ENCODE results near the gene C4orf50.

The C4orf50 gene

DNA sequence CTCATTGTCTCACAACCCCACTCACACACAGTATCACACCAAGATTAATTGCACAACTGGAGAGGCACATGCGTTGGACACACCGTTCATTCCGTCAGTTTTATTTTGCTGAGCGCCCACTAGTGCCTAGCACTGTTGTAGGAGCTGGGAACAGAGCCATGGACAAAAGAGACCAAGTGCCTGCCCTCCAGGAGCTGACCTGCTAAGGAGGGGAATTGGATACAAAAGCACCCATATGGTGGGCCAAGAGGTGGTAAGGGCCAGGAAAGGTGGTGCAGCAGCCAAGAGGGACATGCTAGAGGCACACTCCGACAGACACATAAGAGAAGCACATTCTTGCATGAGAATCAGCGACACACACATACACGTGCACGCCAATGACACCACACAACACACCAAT, 124.6 kb downstream of the C4orf50 start:
- Histone ChIP-seq H3K9me3 (ENCODE audit: control insufficient read depth, low read length) (no peaks in the 10 kb centered on the region), H3K4me1 (ENCODE audit: control insufficient read depth, insufficient read depth, low read length) (no peaks in the 10 kb centered on the region), H3K27me3 (ENCODE audit: control insufficient read depth, insufficient read depth, low read length) (peaks cover 60% of the 10 kb centered on the region), H3K9ac (ENCODE audit: low read length) (no peak overlapping the region), H3K4me3 (ENCODE audit: low read length) (no peak overlapping the region), H3K36me3 (ENCODE audit: control insufficient read depth, insufficient read depth, low read length) (no peaks in the 10 kb centered on the region)

DNA sequence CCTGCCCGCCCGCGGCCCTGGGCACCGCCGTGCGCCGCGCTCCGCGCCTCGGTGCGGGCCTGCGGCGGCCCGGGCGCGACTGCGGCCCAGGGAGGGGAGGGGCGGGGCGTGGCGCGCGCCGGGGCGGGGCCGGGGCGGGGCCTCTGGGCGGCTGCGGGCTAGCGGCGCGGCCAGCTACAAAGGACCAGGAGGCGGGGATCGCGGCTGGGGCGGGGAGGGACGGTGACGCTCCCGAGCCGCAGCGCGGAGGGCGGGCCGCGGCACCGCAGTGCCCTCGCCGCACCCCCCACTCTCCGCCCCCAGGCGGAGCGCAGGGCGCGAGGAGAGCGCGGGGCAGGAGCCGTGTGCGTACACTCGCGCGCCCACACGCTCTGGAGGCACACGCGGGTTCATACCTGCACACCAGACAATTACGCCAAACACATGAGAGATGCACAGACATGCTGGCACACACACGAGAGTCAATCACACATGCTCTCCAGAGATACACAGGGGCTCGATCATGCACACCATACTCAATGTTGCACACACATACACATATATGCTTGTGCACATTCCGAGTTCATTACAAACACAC, 125.1 kb downstream of the C4orf50 start, which contains the start of gene CRMP1:
Gene CRMP1, minus strand, starts transcription at position 83 of the 577 bp plus-strand sequence. CDS start 117 bp downstream, outside the sequence.
- H3K9me3 ChIP-seq (ENCODE audit: control insufficient read depth, low read length) = no peaks in the 10 kb centered on the region
- no peak within 1 kb of the TSS for H3K4me3 ChIP-seq (ENCODE audit: low read length)
- H3K9ac ChIP-seq (ENCODE audit: low read length) = no peak within 1 kb of the TSS
- no peaks in the 10 kb centered on the region for H3K4me1 ChIP-seq (ENCODE audit: control insufficient read depth, insufficient read depth, low read length)
- H3K27me3 ChIP-seq (ENCODE audit: control insufficient read depth, insufficient read depth, low read length) = peaks cover 62% of the 10 kb centered on the region
- H3K36me3 ChIP-seq (ENCODE audit: control insufficient read depth, insufficient read depth, low read length) = no peaks in the 10 kb centered on the region

GRCh38 chr4:5892323-5893003, 125.8 kb downstream of the C4orf50 start:
- Histone ChIP-seq H3K4me3 (ENCODE audit: low read length) (no peak overlapping the region), H3K9me3 (ENCODE audit: control insufficient read depth, low read length) (no peaks in the 10 kb centered on the region), H3K27me3 (ENCODE audit: control insufficient read depth, insufficient read depth, low read length) (peaks cover 68% of the 10 kb centered on the region), H3K9ac (ENCODE audit: low read length) (no peak overlapping the region), H3K36me3 (ENCODE audit: control insufficient read depth, insufficient read depth, low read length) (no peaks in the 10 kb centered on the region), H3K4me1 (ENCODE audit: control insufficient read depth, insufficient read depth, low read length) (no peaks in the 10 kb centered on the region)

DNA sequence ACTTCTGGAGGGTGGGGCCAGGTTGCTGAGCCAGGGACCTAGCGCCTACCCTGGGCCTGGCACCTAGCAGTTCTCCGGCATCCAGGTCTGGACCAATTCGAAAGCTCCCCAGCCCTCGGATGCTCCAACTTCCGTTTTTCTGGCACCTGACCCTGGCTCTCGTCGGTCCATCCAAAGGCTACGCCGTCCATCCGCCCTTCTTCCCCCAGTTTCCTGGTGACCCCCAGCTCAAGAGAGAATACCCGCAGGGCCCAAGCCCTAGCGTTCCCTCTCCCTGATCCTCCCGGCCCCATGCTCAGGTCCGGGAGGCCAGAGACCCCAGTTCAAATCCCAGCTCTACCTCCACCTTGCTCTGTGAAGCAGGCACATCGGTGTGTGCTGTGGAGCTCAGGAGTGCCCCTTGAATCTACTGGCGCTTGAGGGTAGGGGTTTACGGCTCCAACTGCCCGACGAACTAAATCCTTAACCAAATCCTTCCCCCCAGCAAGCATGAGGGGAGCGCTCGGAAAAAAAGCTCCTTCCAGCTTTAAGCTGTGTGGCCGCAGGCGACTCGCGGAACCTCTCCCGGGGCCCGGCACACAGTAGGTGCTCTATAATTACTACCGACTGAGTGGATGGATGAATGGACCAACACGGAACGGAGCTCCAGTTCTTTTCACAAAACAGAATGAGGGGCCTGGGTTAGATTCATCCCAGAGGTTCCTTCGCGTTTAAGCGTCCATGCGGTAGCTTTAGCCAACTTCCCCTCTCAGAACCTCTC, 126.5 kb downstream of the C4orf50 start:
- H3K4me3 ChIP-seq (ENCODE audit: low read length) = no peak overlapping the region
- H3K4me1 ChIP-seq (ENCODE audit: control insufficient read depth, insufficient read depth, low read length) = no peaks in the 10 kb centered on the region
- H3K9me3 ChIP-seq (ENCODE audit: control insufficient read depth, low read length) = no peaks in the 10 kb centered on the region
- H3K9ac ChIP-seq (ENCODE audit: low read length) = no peak overlapping the region
- H3K36me3 ChIP-seq (ENCODE audit: control insufficient read depth, insufficient read depth, low read length) = no peaks in the 10 kb centered on the region
- H3K27me3 ChIP-seq (ENCODE audit: control insufficient read depth, insufficient read depth, low read length) = peaks cover 76% of the 10 kb centered on the region

DNA sequence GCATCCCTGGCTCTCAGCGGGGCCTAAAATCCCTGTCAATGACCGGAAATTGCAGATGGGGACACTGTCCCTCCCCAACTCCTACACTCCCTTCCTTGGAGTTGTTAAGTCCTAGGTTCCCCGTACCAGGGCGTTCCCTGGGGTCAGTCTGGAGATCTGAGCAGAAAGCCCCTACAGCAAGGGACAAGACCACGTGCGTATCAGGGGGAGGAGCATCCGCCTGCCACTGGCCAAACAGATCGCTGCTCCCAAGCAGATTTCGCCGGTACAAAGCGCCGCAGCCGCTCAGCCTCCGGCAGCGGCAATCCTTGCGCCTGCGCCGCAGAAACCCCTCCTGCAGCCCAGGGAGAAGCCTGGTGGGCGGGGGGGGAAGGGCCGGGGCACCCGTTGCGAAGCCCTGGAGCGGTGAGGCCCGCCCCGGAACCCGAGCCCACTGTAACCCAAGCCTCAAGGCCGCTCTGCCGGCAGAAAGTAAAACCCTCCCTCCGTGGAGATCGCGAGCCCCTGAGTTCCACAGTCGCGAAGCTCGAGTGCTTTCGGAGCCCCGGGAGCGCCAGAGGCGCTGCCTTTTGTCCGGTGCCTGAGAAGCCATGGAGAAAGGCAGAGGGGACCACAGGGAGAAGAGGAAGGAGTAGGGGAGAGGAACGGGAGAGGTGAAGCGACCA, 128.0 kb downstream of the C4orf50 start:
- H3K27me3 ChIP-seq (ENCODE audit: control insufficient read depth, insufficient read depth, low read length) = peaks cover 75% of the 10 kb centered on the region
- no peak overlapping the region for H3K4me3 ChIP-seq (ENCODE audit: low read length)
- H3K9ac ChIP-seq (ENCODE audit: low read length) = no peak overlapping the region
- no peaks in the 10 kb centered on the region for H3K4me1 ChIP-seq (ENCODE audit: control insufficient read depth, insufficient read depth, low read length)
- H3K9me3 ChIP-seq (ENCODE audit: control insufficient read depth, low read length) = no peaks in the 10 kb centered on the region
- H3K36me3 ChIP-seq (ENCODE audit: control insufficient read depth, insufficient read depth, low read length) = no peaks in the 10 kb centered on the region

DNA sequence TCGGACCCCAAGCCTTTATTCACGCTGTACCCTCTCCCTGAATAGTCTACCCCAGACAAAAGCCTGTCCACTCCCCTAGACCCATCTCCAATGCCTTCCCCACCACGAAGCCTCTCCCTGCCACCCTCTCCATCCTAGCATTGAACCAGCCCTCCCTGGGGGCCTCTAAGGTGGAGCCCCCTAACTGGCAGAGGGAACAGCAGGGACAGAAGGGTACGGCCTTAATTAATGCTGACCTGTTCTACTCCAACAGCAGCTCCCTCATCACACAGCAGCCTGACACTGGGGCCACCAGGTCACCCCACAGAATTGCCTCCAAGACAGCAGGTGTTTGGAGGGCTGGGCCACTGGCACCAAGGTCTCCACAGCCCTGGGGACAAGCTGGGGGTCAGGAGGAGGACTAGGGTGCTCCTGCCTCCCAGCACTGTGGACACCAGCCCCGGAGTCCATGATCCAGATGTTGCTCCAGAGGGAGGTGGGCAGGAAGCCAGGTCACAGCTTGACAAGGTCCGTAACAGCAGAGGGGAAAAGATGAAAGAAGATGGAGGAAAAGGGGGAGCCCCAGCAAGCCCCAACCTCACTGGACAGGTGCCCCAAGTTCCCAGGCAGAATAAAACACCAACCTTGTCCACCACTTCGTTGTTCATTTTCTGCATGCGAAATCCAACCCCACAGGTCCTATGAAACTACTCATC, 129.1 kb downstream of the C4orf50 start:
- peaks cover 70% of the 10 kb centered on the region for H3K27me3 ChIP-seq (ENCODE audit: control insufficient read depth, insufficient read depth, low read length)
- H3K9me3 ChIP-seq (ENCODE audit: control insufficient read depth, low read length) = no peaks in the 10 kb centered on the region
- H3K36me3 ChIP-seq (ENCODE audit: control insufficient read depth, insufficient read depth, low read length) = no peaks in the 10 kb centered on the region
- peak overlapping the region; percentile 28 for H3K9ac ChIP-seq (ENCODE audit: low read length)
- H3K4me1 ChIP-seq (ENCODE audit: control insufficient read depth, insufficient read depth, low read length) = no peaks in the 10 kb centered on the region
- H3K4me3 ChIP-seq (ENCODE audit: low read length) = no peak overlapping the region

- Histone ChIP-seq H3K27me3 (ENCODE audit: control insufficient read depth, insufficient read depth, low read length) (peaks cover 62% of the 10 kb centered on the region), H3K9ac (ENCODE audit: low read length) (peak overlapping the region; percentile 28), H3K36me3 (ENCODE audit: control insufficient read depth, insufficient read depth, low read length) (no peaks in the 10 kb centered on the region), H3K9me3 (ENCODE audit: control insufficient read depth, low read length) (no peaks in the 10 kb centered on the region), H3K4me1 (ENCODE audit: control insufficient read depth, insufficient read depth, low read length) (no peaks in the 10 kb centered on the region), H3K4me3 (ENCODE audit: low read length) (no peak overlapping the region)
Measured at GRCh38 chr4:5888222-5889001, 129.8 kb downstream of the C4orf50 start.

GRCh38 chr4:5887361-5888221, 130.6 kb downstream of the C4orf50 start:
- H3K4me3 ChIP-seq (ENCODE audit: low read length) = peak overlapping the region; percentile 31
- H3K9me3 ChIP-seq (ENCODE audit: control insufficient read depth, low read length) = no peaks in the 10 kb centered on the region
- peak overlapping the region; percentile 17 for H3K9ac ChIP-seq (ENCODE audit: low read length)
- H3K4me1 ChIP-seq (ENCODE audit: control insufficient read depth, insufficient read depth, low read length) = no peaks in the 10 kb centered on the region
- peaks cover 59% of the 10 kb centered on the region for H3K27me3 ChIP-seq (ENCODE audit: control insufficient read depth, insufficient read depth, low read length)
- no peaks in the 10 kb centered on the region for H3K36me3 ChIP-seq (ENCODE audit: control insufficient read depth, insufficient read depth, low read length)

DNA sequence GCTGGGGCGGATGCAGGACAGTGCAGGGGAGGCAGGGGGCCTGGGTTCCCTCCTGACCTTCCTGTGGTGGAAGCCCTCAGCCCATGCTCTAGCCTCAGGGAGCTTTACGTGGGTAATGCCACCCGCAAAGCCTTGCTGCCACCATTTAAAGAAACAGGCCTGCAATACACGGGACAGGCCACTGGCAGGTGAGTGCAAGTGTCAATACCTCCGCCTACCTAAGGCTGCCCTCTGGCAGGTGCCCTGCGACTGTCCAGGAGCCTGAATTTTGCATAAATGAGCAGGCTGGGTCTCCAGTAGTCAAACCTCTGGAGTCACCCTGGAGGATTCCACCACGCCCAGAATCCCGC, 131.2 kb downstream of the C4orf50 start:
- H3K9ac ChIP-seq (ENCODE audit: low read length) = no peak overlapping the region
- H3K27me3 ChIP-seq (ENCODE audit: control insufficient read depth, insufficient read depth, low read length) = peaks cover 55% of the 10 kb centered on the region
- H3K4me3 ChIP-seq (ENCODE audit: low read length) = peak overlapping the region; percentile 31
- no peaks in the 10 kb centered on the region for H3K4me1 ChIP-seq (ENCODE audit: control insufficient read depth, insufficient read depth, low read length)
- no peaks in the 10 kb centered on the region for H3K36me3 ChIP-seq (ENCODE audit: control insufficient read depth, insufficient read depth, low read length)
- no peaks in the 10 kb centered on the region for H3K9me3 ChIP-seq (ENCODE audit: control insufficient read depth, low read length)

- H3K4me3 ChIP-seq (ENCODE audit: low read length) = no peak overlapping the region
- H3K4me1 ChIP-seq (ENCODE audit: control insufficient read depth, insufficient read depth, low read length) = no peaks in the 10 kb centered on the region
- no peak overlapping the region for H3K9ac ChIP-seq (ENCODE audit: low read length)
- no peaks in the 10 kb centered on the region for H3K9me3 ChIP-seq (ENCODE audit: control insufficient read depth, low read length)
- no peaks in the 10 kb centered on the region for H3K36me3 ChIP-seq (ENCODE audit: control insufficient read depth, insufficient read depth, low read length)
- H3K27me3 ChIP-seq (ENCODE audit: control insufficient read depth, insufficient read depth, low read length) = peaks cover 43% of the 10 kb centered on the region
Measured at GRCh38 chr4:5885733-5886132, 132.5 kb downstream of the C4orf50 start.
